NCI-H2107 (cell line): ENCODE measurements around the gene ATP6V1F.

Experiments used
- DNase-seq: peaks from one replicate; lab custom pipeline; 2025; lab: John Stamatoyannopoulos, UW

ATP6V1F gene

GRCh38 chr7:128867842-128868623 is 5.4 kb downstream of the ATP6V1F start:
- peak; percentile 68 for DNase-seq

- no peak for DNase-seq
Observed at GRCh38 chr7:128868624-128869137, 6.0 kb downstream of the ATP6V1F start.

GRCh38 chr7:128869138-128869943 is 6.7 kb downstream of the ATP6V1F start:
- DNase-seq, result peak; percentile 29

GRCh38 chr7:128869944-128870285 is 7.3 kb downstream of the ATP6V1F start:
- no peak for DNase-seq

GRCh38 chr7:128871050-128871449 is 8.4 kb downstream of the ATP6V1F start:
- no peak for DNase-seq

DNA sequence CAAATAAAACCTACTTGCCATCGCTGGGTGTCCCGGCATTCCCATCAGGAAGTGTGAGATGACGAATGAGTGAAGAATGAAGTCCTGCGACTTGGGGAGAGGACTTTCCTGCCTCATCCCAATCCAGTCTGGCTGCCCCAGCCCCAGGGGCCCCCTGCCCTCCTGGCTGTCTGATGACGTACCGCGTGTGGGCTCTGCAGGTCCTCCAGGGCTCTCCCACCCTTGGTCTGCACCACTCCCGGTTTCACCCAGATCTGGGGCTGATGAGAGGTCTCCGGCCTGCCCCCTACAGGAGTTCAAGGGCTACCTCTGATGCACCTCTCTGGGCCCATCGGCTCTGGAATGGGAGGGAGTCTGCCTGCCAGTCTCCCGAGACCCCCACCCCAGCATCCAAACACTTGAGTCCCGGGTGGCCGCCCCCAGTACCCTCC is 9.8 kb downstream of the ATP6V1F start:
- DNase-seq, result no peak

GRCh38 chr7:128873234-128873633 is 10.6 kb downstream of the ATP6V1F start:
- no peak for DNase-seq

DNA sequence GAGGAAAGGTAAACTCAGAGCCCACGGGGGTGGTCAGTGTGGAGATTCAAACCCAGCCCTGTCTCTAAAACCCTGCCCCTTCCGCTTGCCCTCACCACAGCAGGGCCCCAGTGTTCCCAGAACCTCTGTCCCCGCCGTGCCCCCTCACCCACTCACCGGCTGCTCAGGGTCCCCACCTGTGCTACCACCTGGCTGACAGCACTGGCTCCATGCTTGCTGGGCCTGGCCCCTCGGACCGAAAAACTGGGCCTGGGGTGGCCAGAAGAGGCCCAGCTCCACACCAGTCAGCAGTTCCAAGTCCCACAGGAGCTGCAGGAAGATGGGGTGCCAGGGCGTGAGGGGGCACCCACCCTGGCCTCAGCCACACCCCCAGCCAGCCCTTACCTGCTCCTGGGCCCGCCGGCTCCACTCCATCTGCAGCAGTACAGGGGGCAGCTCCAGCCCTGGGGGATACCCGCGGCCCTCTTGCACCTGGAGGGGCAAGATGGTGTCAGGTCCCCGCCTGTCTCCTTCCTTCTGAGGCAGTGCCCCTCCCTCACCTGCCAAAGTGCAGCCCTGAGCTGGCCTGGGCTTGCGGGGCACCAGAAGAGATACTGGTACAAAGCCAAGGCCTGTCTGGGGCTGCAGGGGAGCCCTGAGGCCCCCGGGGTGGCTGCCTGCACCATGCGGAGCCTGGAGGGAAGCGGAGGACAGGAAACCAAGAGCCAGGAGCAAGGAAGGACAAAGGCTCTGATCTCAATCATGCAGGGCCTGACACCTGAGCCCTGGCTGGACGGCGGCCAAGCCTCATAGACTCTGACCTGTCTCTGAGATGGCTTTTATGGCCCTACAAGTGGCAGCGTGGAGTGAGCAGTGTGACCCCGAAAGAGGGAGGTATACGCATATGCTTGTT is 11.7 kb downstream of the ATP6V1F start:
- peak; percentile 37 for DNase-seq

DNA sequence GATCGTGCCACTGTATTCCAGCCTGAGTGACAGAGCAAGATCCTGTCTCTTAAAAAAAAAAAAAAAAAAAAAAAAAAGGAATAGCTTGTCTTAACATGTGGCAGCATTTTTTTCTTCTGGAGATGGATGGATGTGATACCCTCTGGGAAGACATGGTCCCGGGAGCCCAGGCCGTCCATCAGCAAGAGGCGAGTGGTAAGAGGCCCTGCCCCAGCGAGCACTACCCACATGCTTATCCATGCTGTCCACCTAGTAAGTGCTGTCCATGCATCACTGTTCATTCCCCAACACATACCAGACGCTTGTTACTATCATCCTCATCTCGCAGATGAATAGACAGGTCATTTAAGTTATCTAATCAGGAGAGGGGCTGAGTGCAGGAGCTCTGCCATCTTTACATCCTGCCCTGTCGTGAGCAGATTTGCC is 12.9 kb downstream of the ATP6V1F start:
- DNase-seq, result no peak

- DNase-seq, result no peak
Observed at GRCh38 chr7:128876127-128876526, 13.5 kb downstream of the ATP6V1F start.

GRCh38 chr7:128876586-128876977 is 13.9 kb downstream of the ATP6V1F start:
- DNase-seq, result no peak

- no peak for DNase-seq
Observed at GRCh38 chr7:128876978-128877755, 14.5 kb downstream of the ATP6V1F start.

- DNase-seq, result no peak
Observed at GRCh38 chr7:128877756-128878120, 15.1 kb downstream of the ATP6V1F start.

GRCh38 chr7:128878226-128879105 is 15.8 kb downstream of the ATP6V1F start:
- DNase-seq, result no peak

DNA sequence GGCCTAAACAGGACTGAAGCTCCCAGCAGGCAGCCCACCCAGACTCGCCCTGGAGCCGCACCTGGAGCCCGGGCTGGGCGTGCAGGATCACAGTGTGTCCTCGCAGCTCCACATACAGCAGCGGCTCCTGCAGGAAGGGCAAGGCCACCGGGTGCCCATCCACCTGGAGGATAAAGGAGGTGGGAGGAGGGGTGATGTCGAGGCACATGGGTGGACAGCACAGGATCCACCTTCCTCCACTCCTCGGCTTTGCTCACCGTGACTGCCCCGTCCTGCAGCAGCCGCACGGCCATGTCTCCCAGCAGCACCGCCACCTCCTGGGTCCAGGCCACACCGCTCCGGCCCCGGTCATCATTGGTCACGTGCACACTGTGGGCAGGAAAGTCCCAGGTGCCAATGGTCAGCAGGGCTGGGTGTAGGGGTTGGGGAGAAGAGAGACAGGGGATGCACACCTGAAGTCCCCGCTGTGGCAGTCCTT is 16.8 kb downstream of the ATP6V1F start:
- DNase-seq, result no peak

GRCh38 chr7:128879939-128880746 is 17.5 kb downstream of the ATP6V1F start:
- peak; percentile 75 for DNase-seq

DNA sequence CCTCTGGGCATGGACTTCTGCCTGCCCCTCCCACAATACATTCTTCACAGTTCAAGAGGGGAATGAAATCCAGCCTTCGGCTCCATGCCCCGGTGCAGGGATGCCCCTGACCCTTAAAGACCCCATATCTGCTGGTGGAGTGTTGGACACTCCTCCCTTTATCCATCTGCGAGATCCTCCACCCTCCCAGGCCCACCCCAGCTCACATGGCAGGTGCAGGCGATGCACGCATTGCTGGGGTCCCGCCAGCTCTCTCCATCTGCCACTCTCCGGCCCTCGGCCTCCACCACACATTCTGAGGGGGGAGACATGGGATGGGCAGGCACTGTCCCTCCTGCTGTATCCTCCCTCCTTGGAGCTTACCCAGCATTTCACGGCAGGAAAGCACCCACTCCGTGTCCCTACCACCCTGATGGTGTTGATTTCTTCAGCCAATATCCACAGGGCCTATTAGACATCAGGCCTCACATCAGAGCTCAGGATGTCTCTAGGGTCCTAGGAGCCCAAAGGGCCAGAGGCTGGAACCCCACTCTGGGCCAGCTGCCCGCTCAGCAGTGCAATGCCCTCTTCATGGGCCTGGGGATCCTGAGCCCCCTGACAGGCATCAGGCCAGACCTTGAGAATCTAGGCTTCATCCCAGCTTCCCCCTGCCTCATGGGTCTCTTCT is 18.3 kb downstream of the ATP6V1F start:
- no peak for DNase-seq

DNA sequence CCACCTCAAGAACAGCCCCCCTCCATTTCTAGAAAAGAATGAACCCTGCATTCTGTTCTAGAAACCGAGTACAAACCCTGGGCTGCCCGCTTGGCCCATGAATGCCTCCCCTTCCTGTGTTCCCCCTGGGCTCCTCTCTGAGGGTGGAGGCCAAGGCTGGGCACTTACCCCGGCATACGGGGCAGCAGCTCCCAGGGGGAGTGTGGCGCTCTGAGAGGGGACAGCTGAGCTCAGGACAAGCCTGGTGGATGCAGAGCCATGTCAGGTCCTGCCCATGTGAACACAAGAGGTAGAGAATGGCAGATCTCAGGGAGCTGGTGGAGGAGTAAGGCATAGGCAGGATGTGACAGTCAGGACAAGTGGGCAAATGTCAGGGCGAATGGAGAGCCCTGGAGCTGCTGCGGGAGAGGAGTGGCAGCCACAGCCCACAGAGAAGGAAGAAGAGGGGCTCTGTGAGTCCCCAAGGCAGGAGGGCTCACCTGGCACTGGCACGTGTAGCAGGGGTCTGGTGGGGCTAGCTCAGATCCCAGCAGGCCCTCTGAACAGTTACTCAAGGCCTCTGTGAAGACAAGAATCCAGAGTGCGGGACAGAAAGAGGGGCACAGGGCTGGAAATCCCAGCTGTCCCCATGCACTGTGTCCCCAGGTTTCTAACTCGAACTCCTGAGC is 18.9 kb downstream of the ATP6V1F start:
- DNase-seq, result no peak
